HG03139 (cell line): ENCODE results near the gene ST6GALNAC5.
"Not testable (repeated sequence)": the region's sequence is repeated elsewhere in the genome, so short reads cannot be mapped to it uniquely, and the experiment has no call there.

Experiments used
- ATAC-seq: cut with Tn5 transposase; IDR thresholded peaks from one replicate; pipeline ENCODE4 v1.9.1; 2021; ENCODE audit not compliant: unreplicated experiment

Gene ST6GALNAC5

GRCh38 chr1:76867342-76868130, at the start of gene ST6GALNAC5:
ST6GALNAC5 (plus strand) TSS chr1:76867480.
- ATAC-seq, result no peak

- no peak for ATAC-seq
These were observed 47.3 kb upstream of the ST6GALNAC5 start for GRCh38 chr1:76820028-76820427.

- ATAC-seq, result not testable (repeated sequence)
These were observed 44.3 kb upstream of the ST6GALNAC5 start for GRCh38 chr1:76822961-76823360.

GRCh38 chr1:76824106-76824505, 43.2 kb upstream of the ST6GALNAC5 start:
- ATAC-seq, result no peak

- no peak for ATAC-seq
These were observed 41.0 kb upstream of the ST6GALNAC5 start for GRCh38 chr1:76826072-76826845.

- ATAC-seq, result no peak
These were observed 40.2 kb upstream of the ST6GALNAC5 start for GRCh38 chr1:76827066-76827465.

GRCh38 chr1:76830373-76830772, 36.9 kb upstream of the ST6GALNAC5 start:
- peak; percentile 86 for ATAC-seq

GRCh38 chr1:76832521-76832920, 34.8 kb upstream of the ST6GALNAC5 start:
- no peak for ATAC-seq

GRCh38 chr1:76833151-76833550, 34.1 kb upstream of the ST6GALNAC5 start:
- no peak for ATAC-seq

GRCh38 chr1:76833856-76834255, 33.4 kb upstream of the ST6GALNAC5 start:
- ATAC-seq, result no peak

GRCh38 chr1:76835203-76835602, 32.1 kb upstream of the ST6GALNAC5 start:
- no peak for ATAC-seq

- ATAC-seq, result no peak
These were observed 27.0 kb upstream of the ST6GALNAC5 start for GRCh38 chr1:76840278-76840677.

GRCh38 chr1:76841460-76841859, 25.8 kb upstream of the ST6GALNAC5 start:
- ATAC-seq, result no peak

- no peak for ATAC-seq
These were observed 23.3 kb upstream of the ST6GALNAC5 start for GRCh38 chr1:76843821-76844464.

- ATAC-seq, result no peak
These were observed 13.0 kb upstream of the ST6GALNAC5 start for GRCh38 chr1:76854255-76854654.

- no peak for ATAC-seq
These were observed 11.2 kb upstream of the ST6GALNAC5 start for GRCh38 chr1:76856104-76856503.

GRCh38 chr1:76857138-76857537, 10.1 kb upstream of the ST6GALNAC5 start:
- no peak for ATAC-seq

- ATAC-seq, result no peak
These were observed 9.3 kb upstream of the ST6GALNAC5 start for GRCh38 chr1:76857973-76858372.

GRCh38 chr1:76861149-76861548, 6.1 kb upstream of the ST6GALNAC5 start:
- ATAC-seq, result no peak

GRCh38 chr1:76862447-76862846, 4.8 kb upstream of the ST6GALNAC5 start:
- ATAC-seq, result no peak

GRCh38 chr1:76864383-76864782, 2.9 kb upstream of the ST6GALNAC5 start:
- no peak for ATAC-seq
